WTC11 (cell line): ENCODE results near the gene CFAP77. TPM values are rescaled to one million over a fixed set of nuclear protein-coding genes. Genes with fewer than 3 reads are reported as not detected.

Experiments used
- ATAC-seq: fragments of 200-7000 bp; cut with Tn5 transposase; 2 replicates; pipeline ENCODE4 v1.10.0; 2021; ENCODE audit warnings: mild to moderate bottlenecking, moderate library complexity
- CTCF ChIA-PET: fragments of 300-600 bp; sonication (Branson Sonifier 250); formaldehyde crosslinking; loops from one replicate; lab custom pipeline; 2021; ENCODE audit warnings: antibody characterized with exemption; lab: Charles Lee
- POLR2A ChIA-PET: fragments of 350-600 bp; sonication (Branson Sonifier 250); formaldehyde crosslinking; loops from one replicate; lab custom pipeline; 2021; ENCODE audit warnings: antibody characterized with exemption; lab: Charles Lee
- DNase-seq: peaks from one replicate; pipeline ENCODE4 v3.0.0; 2021; ENCODE audit warnings: low spot score
- H3K27ac Mint-ChIP-seq: 2 replicates; pipeline ENCODE4 v1.8.0; 2021; ENCODE audit warnings: mixed read lengths
- H3K27me3 Mint-ChIP-seq: 2 replicates; pipeline ENCODE4 v1.8.0; 2021; ENCODE audit warnings: low read depth, mild to moderate bottlenecking, moderate library complexity, mixed read lengths
- H3K36me3 Mint-ChIP-seq: 2 replicates; pipeline ENCODE4 v1.8.0; 2021; ENCODE audit warnings: mixed read lengths
- H3K4me1 Mint-ChIP-seq: 2 replicates; pipeline ENCODE4 v1.8.0; 2022; ENCODE audit warnings: mixed read lengths
- H3K4me3 Mint-ChIP-seq: 2 replicates; pipeline ENCODE4 v1.8.0; 2021; ENCODE audit warnings: mild to moderate bottlenecking, moderate library complexity, mixed read lengths
- H3K9me3 Mint-ChIP-seq: 2 replicates; pipeline ENCODE4 v1.8.0; 2021; ENCODE audit warnings: mixed read lengths
- ARID4B ChIP-seq: sonication (generic); formaldehyde crosslinking; IDR thresholded peaks from 2 replicates; pipeline ENCODE4 v1.8.0; 2023; ENCODE audit warnings: missing genetic modification reagents, mild to moderate bottlenecking, borderline replicate concordance
- ATF6 ChIP-seq: sonication (generic); formaldehyde crosslinking; IDR thresholded peaks from 2 replicates; pipeline ENCODE4 v1.8.1; 2023; ENCODE audit warnings: mild to moderate bottlenecking, missing genetic modification reagents
- EMX1 ChIP-seq: fragments of 250-450 bp; sonication (Bioruptor Pico); IDR thresholded peaks from 2 replicates; pipeline ENCODE4 v1.8.0; 2021; ENCODE audit warnings: mild to moderate bottlenecking
- GABPB1 ChIP-seq: sonication (generic); formaldehyde crosslinking; IDR thresholded peaks from 2 replicates; pipeline ENCODE4 v1.8.1; 2023; ENCODE audit warnings: mild to moderate bottlenecking, missing genetic modification reagents
- JAZF1 ChIP-seq: fragments of 250-450 bp; sonication (Bioruptor Pico); IDR thresholded peaks from 2 replicates; pipeline ENCODE4 v1.9.0; 2021; ENCODE audit warnings: moderate library complexity, mild to moderate bottlenecking, inconsistent platforms
- OVOL2 ChIP-seq: fragments of 250-450 bp; sonication (Bioruptor Pico); IDR thresholded peaks from 2 replicates; pipeline ENCODE4 v1.9.0; 2021; ENCODE audit warnings: mild to moderate bottlenecking, borderline replicate concordance
- SP1 ChIP-seq: sonication (generic); formaldehyde crosslinking; conservative IDR thresholded peaks from 2 replicates; pipeline ENCODE4 v1.8.1; 2022; ENCODE audit warnings: missing genetic modification reagents
- STAT6 ChIP-seq: sonication (generic); formaldehyde crosslinking; conservative IDR thresholded peaks from 2 replicates; pipeline ENCODE4 v1.8.1; 2023; ENCODE audit warnings: mild to moderate bottlenecking, low read depth, missing genetic modification reagents, moderate library complexity
- TEAD4 ChIP-seq: sonication (generic); formaldehyde crosslinking; IDR thresholded peaks from 2 replicates; pipeline ENCODE4 v1.8.0; 2022; ENCODE audit warnings: mild to moderate bottlenecking, missing genetic modification reagents
- ZNF232 ChIP-seq: sonication (generic); formaldehyde crosslinking; IDR thresholded peaks from 2 replicates; pipeline ENCODE4 v1.8.0; 2022; ENCODE audit warnings: mild to moderate bottlenecking, missing genetic modification reagents
- ZNF423 ChIP-seq: fragments of 250-450 bp; sonication (Bioruptor Pico); IDR thresholded peaks from 2 replicates; pipeline ENCODE4 v2.1.2; 2022; ENCODE audit warnings: mild to moderate bottlenecking, moderate library complexity
- ZNF532 ChIP-seq: fragments of 250-450 bp; sonication (Bioruptor Pico); IDR thresholded peaks from 2 replicates; pipeline ENCODE4 v1.9.0; 2021; ENCODE audit warnings: mild to moderate bottlenecking, borderline replicate concordance
- total RNA-seq: library from RNA; stranded (reverse); gene quantifications from 3 replicates; pipeline ENCODE4 v1.2.3, GENCODE V29; 2021
- TF ChIP-seq, protein P1 (sequence below): fragments of 250-450 bp; sonication (Bioruptor Pico); IDR thresholded peaks from 2 replicates; pipeline ENCODE4 v1.9.0; 2021; ENCODE audit warnings: moderate library complexity, mild to moderate bottlenecking, inconsistent platforms, borderline replicate concordance

Gene CFAP77
- total RNA-seq, 1 experiment from 2014 or later = 1.2 TPM

GRCh38 chr9:132548751-132549640, 139.0 kb downstream of the CFAP77 start:
- no peak for TF ChIP-seq SP1 (CRISPR knock-in tag)
- TF ChIP-seq ZNF532 (CRISPR knock-in tag) = no peak
- no peak for TF ChIP-seq ZNF423 (CRISPR knock-in tag)
- no peak for TF ChIP-seq JAZF1 (CRISPR knock-in tag)
- no peak for TF ChIP-seq STAT6 (CRISPR knock-in tag)
- DNase-seq (no peak), ATAC-seq (no peak)
- H3K27ac Mint-ChIP-seq = no peak overlapping the region; the same call in 1 of the 2 replicates
- H3K4me1 Mint-ChIP-seq = peaks cover 22% of the 10 kb centered on the region
- ChIA-PET CTCF (interaction anchor here (0.6 to 3.1 kb wide), 5 partner anchors 14 to 929 kb away, joined by 3 to 22 read pairs (median 3); no protein-coding TSS in a partner anchor), POLR2A (no interaction called here)
- H3K36me3 Mint-ChIP-seq = no peaks in the 10 kb centered on the region
- H3K27me3 Mint-ChIP-seq = no peaks in the 10 kb centered on the region
- no peaks in the 10 kb centered on the region for H3K9me3 Mint-ChIP-seq
- no peak overlapping the region for H3K4me3 Mint-ChIP-seq

DNA sequence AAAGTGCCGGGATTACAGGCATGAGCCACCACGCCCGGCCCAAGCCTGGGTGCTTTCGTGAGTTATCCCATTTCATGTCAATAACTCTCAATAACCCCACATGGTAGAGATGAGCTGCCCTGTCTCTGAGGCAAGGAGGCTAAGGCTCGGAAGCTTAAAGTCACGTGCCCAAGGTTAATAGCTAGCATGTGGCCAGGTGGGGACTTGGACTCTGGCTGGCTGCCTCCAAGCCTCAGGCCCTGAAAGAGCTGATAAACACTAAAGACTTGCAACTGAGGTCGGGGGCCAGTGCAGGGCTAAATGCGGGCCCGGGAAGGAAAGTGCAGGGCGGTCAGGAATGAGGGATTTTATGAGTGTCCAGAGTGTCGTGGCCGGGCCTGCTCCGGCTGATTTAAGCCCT, 141.5 kb downstream of the CFAP77 start:
- TF ChIP-seq TEAD4 (CRISPR knock-in tag) (no peak), OVOL2 (CRISPR knock-in tag) (no peak), ATF6 (CRISPR knock-in tag) (no peak)
- Mint-ChIP-seq H3K4me3 (no peak overlapping the region), H3K27me3 (no peaks in the 10 kb centered on the region), H3K27ac (no peak overlapping the region), H3K4me1 (peaks cover 20% of the 10 kb centered on the region), H3K36me3 (no peaks in the 10 kb centered on the region), H3K9me3 (no peaks in the 10 kb centered on the region)
- ChIA-PET POLR2A (no interaction called here), CTCF (interaction anchor here (1.1 kb wide), 1 partner anchor 14 kb away, joined by 4 read pairs; no protein-coding TSS in a partner anchor)
- no peak for ATAC-seq
- DNase-seq = no peak

DNA sequence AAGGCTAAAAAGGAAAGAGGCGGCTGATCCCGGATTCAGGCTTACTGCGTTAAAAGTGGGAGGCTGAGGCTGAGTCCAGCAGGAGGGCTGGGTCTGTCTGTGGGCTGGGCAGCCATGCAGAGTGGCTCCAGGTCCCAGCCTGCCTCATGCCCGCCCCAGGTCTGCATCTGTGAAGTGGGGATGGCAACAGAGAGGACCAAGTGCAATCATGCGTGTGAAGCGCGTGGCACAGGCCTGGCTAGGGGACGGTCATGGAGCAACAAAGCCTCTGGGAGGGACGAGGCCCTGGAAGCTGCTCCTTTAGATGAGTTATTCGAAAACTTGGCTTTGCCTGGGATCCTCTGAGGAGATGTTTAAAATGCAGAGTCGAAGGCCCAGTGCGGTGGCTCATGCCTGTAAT, 142.0 kb downstream of the CFAP77 start:
- no peak for DNase-seq
- no peak for ATAC-seq
- no peaks in the 10 kb centered on the region for H3K36me3 Mint-ChIP-seq
- H3K4me1 Mint-ChIP-seq = peaks cover 16% of the 10 kb centered on the region
- CTCF ChIA-PET = interaction anchor here (1.1 kb wide), 1 partner anchor 13 kb away, joined by 4 read pairs; no protein-coding TSS in a partner anchor
- H3K9me3 Mint-ChIP-seq = no peaks in the 10 kb centered on the region
- no peak overlapping the region for H3K4me3 Mint-ChIP-seq
- H3K27me3 Mint-ChIP-seq = no peaks in the 10 kb centered on the region
- POLR2A ChIA-PET = no interaction called here
- H3K27ac Mint-ChIP-seq = no peak overlapping the region
- TF ChIP-seq ARID4B (no peak), ZNF232 (CRISPR knock-in tag) (no peak), EMX1 (CRISPR knock-in tag) (no peak), GABPB1 (CRISPR knock-in tag) (no peak)
- TF ChIP-seq, protein P1, sequence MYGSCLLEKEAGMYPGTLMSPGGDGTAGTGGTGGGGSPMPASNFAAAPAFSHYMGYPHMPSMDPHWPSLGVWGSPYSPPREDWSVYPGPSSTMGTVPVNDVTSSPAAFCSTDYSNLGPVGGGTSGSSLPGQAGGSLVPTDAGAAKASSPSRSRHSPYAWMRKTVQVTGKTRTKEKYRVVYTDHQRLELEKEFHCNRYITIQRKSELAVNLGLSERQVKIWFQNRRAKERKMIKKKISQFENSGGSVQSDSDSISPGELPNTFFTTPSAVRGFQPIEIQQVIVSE = no peak
